T-helper 2 cell treated with Interferon-gamma antibody and Interleukin-4, amounts not matched to agents 5 μg/mL and 100 μg/mL, for 36 hours (primary cell): Measurements from ENCODE around the gene TMEM117.

Experiments
- DNase-seq: peaks from one replicate; pipeline ENCODE4 v3.0.0; 2021; ENCODE audit warnings: low spot score
- H3K27ac Mint-ChIP-seq: one replicate; pipeline ENCODE4 v1.8.0; 2021; ENCODE audit warnings: mild to moderate bottlenecking, mixed read lengths
- H3K27me3 Mint-ChIP-seq: one replicate; pipeline ENCODE4 v1.8.0; 2021; ENCODE audit warnings: low read depth, mixed read lengths
- H3K36me3 Mint-ChIP-seq: one replicate; pipeline ENCODE4 v1.8.0; 2021; ENCODE audit warnings: low read depth, mixed read lengths
- H3K4me1 Mint-ChIP-seq: one replicate; pipeline ENCODE4 v1.8.0; 2021; ENCODE audit warnings: low read depth, mixed read lengths
- H3K4me3 Mint-ChIP-seq: one replicate; pipeline ENCODE4 v1.8.0; 2022; ENCODE audit warnings: mild to moderate bottlenecking, moderate library complexity, mixed read lengths
- H3K9me3 Mint-ChIP-seq: one replicate; pipeline ENCODE4 v1.8.0; 2021; ENCODE audit warnings: mixed read lengths

TMEM117 gene

DNA sequence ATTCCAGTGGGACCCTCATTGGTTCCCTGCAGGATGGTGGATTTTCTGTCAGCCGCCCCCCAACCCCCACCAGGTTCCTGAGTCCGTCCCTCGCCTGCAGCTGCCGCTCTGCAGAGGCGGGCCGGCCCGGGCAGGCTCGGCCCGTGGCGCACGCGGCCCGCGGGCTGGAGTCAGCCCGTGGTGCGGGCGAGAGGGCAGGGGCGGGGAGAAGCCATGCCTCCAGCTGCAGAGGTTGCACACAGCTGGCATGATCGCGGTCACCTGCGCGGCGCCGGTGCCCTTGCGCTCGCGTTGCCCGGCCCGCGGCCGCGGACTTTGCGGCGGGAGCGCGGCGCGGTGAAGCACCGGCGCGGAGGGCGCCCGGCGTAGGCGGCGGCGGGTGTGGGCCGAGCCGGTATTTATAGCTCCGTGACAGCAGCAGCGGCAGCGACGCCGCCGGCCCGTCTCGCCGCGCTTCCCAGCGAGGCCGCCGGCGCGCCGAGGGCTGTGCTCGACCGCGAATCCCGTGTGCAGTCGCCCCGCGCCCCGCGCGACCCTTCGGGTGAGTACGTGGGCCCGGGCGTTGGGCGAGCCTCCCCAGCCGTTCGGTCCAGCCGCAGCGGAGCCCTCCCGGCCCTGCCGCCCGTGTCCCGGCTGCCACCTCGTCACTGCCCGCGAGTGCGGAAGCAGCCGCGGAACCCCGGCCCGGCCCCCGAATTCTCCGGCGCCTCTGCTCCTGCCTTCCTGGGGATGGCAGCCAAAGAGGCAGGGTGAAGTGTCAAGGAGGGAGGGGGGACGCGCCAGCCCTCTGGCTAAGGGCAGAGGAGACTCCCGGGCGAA, at the start of gene TMEM117:
Gene TMEM117, plus strand, starts transcription at position 426 of the 819 bp plus-strand sequence.
- H3K27me3 Mint-ChIP-seq, result peaks cover 44% of the 10 kb centered on the region
- peaks cover 10% of the 10 kb centered on the region for H3K4me1 Mint-ChIP-seq
- H3K9me3 Mint-ChIP-seq, result no peaks in the 10 kb centered on the region
- H3K36me3 Mint-ChIP-seq, result no peaks in the 10 kb centered on the region
- peak; percentile 59 for DNase-seq
- peak within 1 kb of the TSS; percentile 86 for H3K4me3 Mint-ChIP-seq
- H3K27ac Mint-ChIP-seq, result peak within 1 kb of the TSS; percentile 76

DNA sequence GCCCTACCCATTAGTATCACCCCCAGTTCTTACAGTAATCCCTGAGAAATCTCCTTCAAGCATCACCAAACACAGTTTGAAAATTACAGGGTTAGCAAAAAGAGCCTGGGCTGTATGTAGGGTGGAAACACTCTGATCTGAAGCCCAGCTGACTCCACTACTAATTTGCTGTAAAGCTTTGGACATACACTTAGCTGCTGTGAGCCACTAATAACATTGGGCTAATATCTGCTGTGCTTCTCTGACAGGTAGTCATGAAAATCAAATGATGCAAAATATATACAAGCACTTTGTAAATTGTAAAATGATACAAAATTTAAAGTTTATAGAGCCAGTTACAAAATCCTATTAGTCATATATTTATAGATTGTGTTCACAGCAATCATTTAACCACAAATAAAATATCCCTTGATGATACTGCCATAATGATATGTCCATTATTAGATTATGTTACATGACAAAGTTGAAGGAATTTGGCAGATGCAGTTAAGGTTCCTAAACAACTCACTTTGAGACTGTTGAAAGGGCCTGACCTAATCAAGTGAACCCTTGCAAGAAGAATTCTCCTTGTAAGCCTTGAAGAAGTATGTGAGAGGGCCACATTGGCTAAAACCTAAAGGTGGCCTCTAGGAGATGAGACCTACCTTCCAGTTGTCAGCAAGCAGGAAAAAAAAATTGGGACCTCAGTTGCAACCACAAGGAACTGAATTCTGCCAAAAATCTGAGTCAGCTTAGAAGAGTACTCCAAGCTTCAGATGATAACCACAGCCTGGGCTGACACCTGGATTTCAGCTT, 48.8 kb upstream of the TMEM117 start:
- Mint-ChIP-seq H3K27ac (no peak overlapping the region), H3K36me3 (peaks cover 30% of the 10 kb centered on the region), H3K4me1 (no peaks in the 10 kb centered on the region), H3K9me3 (no peaks in the 10 kb centered on the region), H3K4me3 (no peak overlapping the region), H3K27me3 (no peaks in the 10 kb centered on the region)
- no peak for DNase-seq

DNA sequence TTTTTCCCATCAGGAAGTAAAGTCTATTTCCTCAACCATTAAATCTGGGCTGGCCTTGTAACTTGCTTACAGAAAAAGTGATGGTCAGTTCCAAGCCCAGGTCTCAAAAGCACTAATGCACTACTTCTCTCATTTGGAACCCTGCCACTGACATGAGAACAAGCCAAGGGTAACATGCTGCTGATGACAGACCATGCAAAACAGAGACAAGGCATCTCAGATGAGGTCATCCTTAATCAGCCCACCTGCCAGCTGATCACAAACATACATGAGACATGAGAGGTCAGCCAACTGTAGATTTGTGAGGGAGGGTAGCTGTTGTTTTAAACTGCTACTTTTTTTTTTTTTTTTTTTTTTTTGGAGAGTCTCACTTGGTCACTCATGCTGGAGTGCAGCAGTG, 45.9 kb upstream of the TMEM117 start:
- H3K4me3 Mint-ChIP-seq, result no peak overlapping the region
- H3K4me1 Mint-ChIP-seq, result no peaks in the 10 kb centered on the region
- peaks cover 18% of the 10 kb centered on the region for H3K36me3 Mint-ChIP-seq
- no peaks in the 10 kb centered on the region for H3K27me3 Mint-ChIP-seq
- no peaks in the 10 kb centered on the region for H3K9me3 Mint-ChIP-seq
- no peak for DNase-seq
- no peak overlapping the region for H3K27ac Mint-ChIP-seq

DNA sequence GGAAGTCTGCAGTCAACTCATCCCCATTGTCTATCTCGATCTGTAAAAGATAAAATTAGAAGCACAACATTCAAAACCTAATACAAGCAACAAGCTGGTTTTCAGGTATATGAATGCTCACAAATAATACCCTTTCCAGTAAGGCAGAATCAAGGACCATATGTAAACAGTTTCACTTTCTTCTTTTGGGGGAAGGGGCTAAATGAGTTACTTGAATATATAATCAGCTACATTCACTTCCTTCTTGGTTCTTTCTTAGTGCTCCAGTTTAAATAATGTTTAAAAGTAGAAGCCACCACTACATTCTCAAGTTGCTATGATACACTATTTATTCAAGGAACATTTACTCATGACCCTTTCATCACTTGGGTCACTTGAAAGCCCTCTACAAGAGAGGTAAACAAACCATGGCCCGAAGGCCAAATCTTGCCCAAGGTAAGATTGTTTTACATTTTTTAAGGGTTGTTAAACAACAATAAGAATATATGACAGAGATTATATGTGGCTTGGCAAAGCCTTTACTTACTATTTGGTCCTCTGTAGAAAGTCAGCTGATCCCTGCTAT, 40.1 kb upstream of the TMEM117 start:
- no peak for DNase-seq
- Mint-ChIP-seq H3K9me3 (no peaks in the 10 kb centered on the region), H3K27ac (no peak overlapping the region), H3K27me3 (no peaks in the 10 kb centered on the region), H3K36me3 (peaks cover 31% of the 10 kb centered on the region), H3K4me1 (peaks cover 2% of the 10 kb centered on the region), H3K4me3 (no peak overlapping the region)

DNA sequence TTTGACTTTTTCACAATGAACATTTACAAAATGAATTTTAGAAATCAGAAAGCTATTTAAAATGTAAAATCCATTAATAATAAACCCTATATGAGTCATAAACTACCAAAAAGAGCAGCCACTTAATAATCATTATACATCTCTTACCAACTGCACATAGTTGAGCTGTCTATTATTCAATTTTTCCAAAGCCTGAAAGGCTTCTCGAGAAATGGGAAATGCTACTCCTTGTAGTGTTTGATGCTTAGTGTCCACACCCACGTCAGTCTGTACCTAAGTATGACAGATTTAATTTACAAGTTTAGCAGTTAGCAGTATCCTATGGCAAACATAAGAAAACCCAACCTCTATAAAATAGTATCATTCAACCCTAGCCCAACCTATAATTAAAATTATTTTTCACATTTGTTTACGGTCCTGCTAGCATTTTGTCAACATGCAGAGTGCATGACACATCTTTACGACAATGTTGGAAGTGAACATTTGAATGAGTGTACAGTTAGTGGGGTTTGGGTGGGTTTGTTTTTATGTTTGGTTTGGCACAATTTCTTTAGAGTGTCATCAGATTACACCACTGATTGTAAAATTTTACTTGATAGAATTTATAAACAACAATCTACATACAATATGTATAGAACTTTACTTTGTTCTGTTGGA, 38.2 kb upstream of the TMEM117 start:
- no peak overlapping the region for H3K27ac Mint-ChIP-seq
- no peaks in the 10 kb centered on the region for H3K9me3 Mint-ChIP-seq
- DNase-seq, result no peak
- H3K4me1 Mint-ChIP-seq, result peaks cover 5% of the 10 kb centered on the region
- no peak overlapping the region for H3K4me3 Mint-ChIP-seq
- no peaks in the 10 kb centered on the region for H3K27me3 Mint-ChIP-seq
- H3K36me3 Mint-ChIP-seq, result peaks cover 34% of the 10 kb centered on the region

DNA sequence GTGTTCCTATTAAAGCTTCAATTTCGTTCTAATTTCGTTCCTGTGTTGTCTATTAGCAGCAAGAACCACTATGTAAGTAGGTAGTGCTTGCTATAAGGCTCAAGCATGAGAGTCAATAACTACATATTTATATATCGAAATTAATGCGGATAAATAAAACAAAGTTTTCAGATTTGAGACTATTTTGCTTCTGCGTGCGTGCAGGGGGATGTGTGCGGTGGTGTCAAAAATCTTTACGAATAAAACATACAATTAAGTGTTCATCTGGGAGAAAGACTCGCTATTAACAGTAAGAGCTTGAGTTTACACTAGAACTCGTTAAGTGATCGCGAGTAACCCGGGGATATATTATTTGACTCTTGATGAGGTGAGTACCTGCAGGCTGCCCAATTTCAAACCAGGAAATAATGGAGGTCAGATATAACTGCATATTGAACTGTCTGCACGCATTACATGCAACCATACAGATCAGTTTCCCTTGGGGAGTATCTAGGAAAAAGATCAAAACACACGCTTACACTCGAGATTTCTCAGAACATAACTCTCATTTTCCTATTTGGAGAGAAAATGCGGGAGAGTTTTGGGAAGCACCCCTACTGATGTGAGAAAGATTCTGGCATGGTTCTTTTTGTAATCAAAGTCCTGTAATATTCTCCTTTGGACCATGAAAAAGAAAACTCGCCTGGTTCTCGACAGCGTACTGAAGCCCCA, 30.6 kb upstream of the TMEM117 start:
- DNase-seq, result no peak
- Mint-ChIP-seq H3K9me3 (no peaks in the 10 kb centered on the region), H3K36me3 (peaks cover 22% of the 10 kb centered on the region), H3K27ac (peak overlapping the region; percentile 85), H3K4me3 (peak overlapping the region; percentile 98), H3K4me1 (peaks cover 24% of the 10 kb centered on the region), H3K27me3 (peaks cover 3% of the 10 kb centered on the region)

DNA sequence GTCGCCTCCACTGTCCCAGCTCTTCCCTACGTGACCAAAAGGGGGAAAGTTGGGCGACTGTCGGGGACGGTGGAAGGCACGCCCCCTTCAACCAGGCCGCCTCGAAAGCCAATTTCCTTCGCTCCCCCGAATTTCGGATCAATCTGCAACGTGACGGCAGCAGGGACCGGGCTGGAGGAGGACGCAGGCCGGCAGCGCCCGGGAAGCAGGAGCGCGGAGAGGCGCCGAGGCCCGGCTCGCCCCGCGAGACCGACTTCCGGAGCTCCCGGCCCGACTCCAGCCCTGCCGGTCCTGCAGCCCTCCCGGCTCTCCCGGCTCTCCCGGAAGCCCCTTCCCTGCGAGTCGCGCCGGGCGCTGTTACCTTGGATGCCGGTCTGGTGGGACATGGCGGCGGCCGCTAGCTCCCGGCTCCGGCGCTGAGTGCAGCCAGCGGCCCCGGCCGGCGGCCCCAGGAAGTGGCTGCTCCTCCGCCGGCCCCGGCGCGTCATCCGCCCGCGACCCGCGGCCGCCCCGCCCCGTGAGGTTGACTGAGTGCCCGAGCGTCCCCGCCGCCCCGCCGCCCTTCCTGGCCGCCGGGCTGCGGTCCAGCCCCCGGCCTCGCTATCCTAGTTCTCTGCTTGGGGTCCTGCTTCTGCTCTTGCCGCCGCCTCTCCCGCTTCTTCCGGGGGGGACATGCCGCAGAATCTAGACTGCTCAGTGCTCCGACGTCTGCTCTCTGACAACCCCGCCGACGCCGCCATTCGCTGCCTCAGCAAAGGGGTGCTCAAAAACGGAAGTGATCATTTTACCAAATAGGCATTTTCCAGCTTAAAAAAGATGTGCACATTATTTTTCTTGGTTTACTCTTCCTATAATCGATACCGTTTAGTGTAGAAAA, 29.8 kb upstream of the TMEM117 start, which contains the start of gene TWF1:
Gene TWF1, minus strand, starts transcription at position 458 of the 877 bp plus-strand sequence. Its CDS starts 72 bp downstream, at position 386.
- no peaks in the 10 kb centered on the region for H3K9me3 Mint-ChIP-seq
- peak; percentile 91 for DNase-seq
- peak within 1 kb of the TSS; percentile 98 for H3K4me3 Mint-ChIP-seq
- peak within 1 kb of the TSS; percentile 100 for H3K27ac Mint-ChIP-seq
- H3K27me3 Mint-ChIP-seq, result peaks cover 7% of the 10 kb centered on the region
- peaks cover 26% of the 10 kb centered on the region for H3K4me1 Mint-ChIP-seq
- H3K36me3 Mint-ChIP-seq, result peaks cover 16% of the 10 kb centered on the region

DNA sequence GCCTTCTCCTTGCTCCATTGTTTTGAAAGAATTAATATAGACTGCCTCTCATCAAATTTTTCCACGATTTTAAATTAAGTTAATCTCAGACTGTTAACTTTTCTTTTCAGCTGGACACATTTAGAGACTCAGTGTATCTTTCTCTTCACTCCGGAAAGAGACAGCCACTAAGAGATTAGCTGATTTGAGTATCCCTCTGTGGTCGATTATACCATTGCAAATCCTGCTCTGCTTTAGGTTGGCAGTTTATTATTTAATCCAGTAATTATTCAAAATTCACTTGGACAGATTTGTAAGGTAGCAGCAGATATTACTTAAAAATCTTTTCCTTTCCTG, 29.2 kb upstream of the TMEM117 start:
- Mint-ChIP-seq H3K4me1 (peaks cover 29% of the 10 kb centered on the region), H3K36me3 (peaks cover 15% of the 10 kb centered on the region), H3K9me3 (no peaks in the 10 kb centered on the region), H3K4me3 (peak overlapping the region; percentile 98), H3K27me3 (peaks cover 8% of the 10 kb centered on the region), H3K27ac (peak overlapping the region; percentile 100)
- DNase-seq, result no peak

DNA sequence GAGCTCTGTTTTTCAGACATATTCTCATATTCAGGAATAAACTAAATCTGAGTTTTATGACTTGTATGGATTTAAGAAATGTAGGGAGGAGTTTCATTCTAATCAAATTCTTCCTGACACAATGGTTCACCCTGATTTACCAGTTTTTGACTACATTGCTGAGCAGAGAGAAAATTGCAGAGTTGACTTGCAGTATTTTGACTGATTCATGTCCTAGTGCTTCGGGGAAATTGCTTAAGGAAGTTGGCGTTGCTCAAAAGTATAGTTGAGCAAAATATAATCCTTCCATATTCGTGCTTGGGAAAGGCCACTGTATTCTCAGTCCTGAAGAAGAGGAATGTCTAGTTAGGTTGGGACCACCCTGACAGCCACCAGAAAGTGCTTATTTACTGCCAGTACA, 28.5 kb upstream of the TMEM117 start:
- peaks cover 10% of the 10 kb centered on the region for H3K36me3 Mint-ChIP-seq
- H3K4me1 Mint-ChIP-seq, result peaks cover 27% of the 10 kb centered on the region
- peak overlapping the region; percentile 98 for H3K4me3 Mint-ChIP-seq
- H3K27me3 Mint-ChIP-seq, result peaks cover 10% of the 10 kb centered on the region
- no peaks in the 10 kb centered on the region for H3K9me3 Mint-ChIP-seq
- H3K27ac Mint-ChIP-seq, result no peak overlapping the region
- DNase-seq, result no peak

DNA sequence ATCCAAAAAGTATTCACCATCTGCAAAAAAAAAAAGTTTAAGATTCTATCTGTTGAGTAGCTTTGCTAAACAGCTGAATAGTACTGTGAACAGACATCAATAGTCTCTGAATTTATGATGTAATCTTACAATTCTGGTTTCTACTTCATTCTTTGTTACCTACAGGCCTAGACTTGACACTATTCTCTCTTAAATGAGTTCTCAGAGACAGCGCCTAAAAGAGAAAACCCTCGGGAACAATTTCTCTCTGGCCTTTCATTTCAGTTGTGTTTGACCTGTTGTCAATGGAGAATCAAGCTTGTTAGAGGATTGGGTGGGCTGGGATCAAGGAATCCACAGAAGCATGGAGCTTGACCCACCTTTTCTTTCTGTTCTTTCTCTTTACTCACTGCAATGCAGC, 23.8 kb upstream of the TMEM117 start:
- H3K4me1 Mint-ChIP-seq, result peaks cover 5% of the 10 kb centered on the region
- H3K27me3 Mint-ChIP-seq, result peaks cover 20% of the 10 kb centered on the region
- no peaks in the 10 kb centered on the region for H3K36me3 Mint-ChIP-seq
- DNase-seq, result no peak
- H3K4me3 Mint-ChIP-seq, result no peak overlapping the region
- H3K27ac Mint-ChIP-seq, result no peak overlapping the region
- H3K9me3 Mint-ChIP-seq, result no peaks in the 10 kb centered on the region

DNA sequence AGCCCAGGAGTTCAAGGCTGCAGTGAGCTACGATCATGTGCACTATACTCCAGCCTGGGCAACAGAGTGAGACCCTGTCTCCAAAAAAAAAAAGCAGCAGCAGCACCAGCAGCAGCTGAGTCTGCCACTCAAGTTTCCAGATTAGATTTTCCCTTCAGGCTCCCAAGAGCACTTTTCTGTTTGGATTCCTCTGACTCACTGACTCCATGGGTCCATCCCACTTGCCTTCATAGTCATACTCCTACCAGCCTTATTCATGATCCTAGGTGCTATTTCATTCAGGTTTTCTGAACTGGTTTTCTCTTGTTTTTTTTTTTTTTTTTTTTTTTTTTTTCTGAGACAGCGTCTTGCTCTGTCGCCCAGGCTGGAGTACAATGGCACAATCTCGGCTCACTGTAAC, 23.0 kb upstream of the TMEM117 start:
- peaks cover 5% of the 10 kb centered on the region for H3K4me1 Mint-ChIP-seq
- H3K36me3 Mint-ChIP-seq, result no peaks in the 10 kb centered on the region
- no peak for DNase-seq
- no peak overlapping the region for H3K27ac Mint-ChIP-seq
- peaks cover 20% of the 10 kb centered on the region for H3K27me3 Mint-ChIP-seq
- H3K9me3 Mint-ChIP-seq, result no peaks in the 10 kb centered on the region
- H3K4me3 Mint-ChIP-seq, result no peak overlapping the region

DNA sequence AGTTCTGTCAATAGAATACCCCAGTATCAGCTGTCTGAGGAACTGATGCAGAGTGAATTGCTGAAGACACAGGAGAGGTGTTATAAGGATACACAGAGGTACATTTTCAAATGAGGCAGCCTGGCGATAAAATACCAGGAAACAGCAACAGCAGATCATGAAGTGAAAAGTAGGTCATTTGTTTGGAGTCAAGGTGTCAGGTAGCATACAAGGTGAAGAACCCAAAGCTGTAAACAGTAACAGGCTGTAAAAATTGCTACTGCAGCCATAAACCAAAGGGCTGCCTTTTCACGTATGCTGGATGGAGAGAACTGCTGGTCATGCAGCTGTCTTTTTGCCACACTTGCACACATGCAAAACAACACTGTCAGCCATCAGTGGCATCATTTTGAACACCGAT, 20.5 kb upstream of the TMEM117 start:
- H3K27me3 Mint-ChIP-seq, result peaks cover 15% of the 10 kb centered on the region
- H3K9me3 Mint-ChIP-seq, result no peaks in the 10 kb centered on the region
- no peak overlapping the region for H3K27ac Mint-ChIP-seq
- no peak overlapping the region for H3K4me3 Mint-ChIP-seq
- peaks cover 5% of the 10 kb centered on the region for H3K4me1 Mint-ChIP-seq
- no peaks in the 10 kb centered on the region for H3K36me3 Mint-ChIP-seq
- DNase-seq, result no peak
